ENCODE measurements around the gene RGS7BP.

The RGS7BP gene

GRCh38 chr5:64632251-64632650, 126.4 kb downstream of the RGS7BP start:
- no peak for DNase-seq (ENCODE audit: low read depth, low spot score)

- DNase-seq (ENCODE audit: low read depth, low spot score) = no peak
These were observed 129.3 kb downstream of the RGS7BP start for GRCh38 chr5:64634997-64635686.

DNA sequence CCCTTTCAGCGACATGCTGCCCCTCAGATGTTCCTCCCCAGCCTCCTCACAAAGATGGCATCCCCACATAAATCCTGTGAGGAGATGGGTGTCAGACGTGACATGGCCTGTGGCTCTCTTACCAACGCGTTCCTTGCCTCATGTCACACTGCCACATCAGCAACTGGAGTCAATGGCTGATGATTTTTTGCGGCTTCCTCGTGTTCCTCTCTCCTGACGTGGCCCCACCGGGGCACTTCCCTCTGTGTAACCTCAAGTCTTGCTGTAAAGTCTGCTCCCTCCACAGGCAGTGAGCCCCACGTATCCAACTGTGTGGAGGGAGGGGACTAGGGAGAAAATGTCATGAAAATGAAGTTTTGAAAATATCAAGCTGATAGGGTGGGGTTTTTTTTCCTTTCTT, 131.3 kb downstream of the RGS7BP start:
- DNase-seq (ENCODE audit: low read depth, low spot score) = no peak

GRCh38 chr5:64637837-64638443, 132.1 kb downstream of the RGS7BP start:
- DNase-seq (ENCODE audit: low read depth, low spot score) = no peak

- DNase-seq (ENCODE audit: low read depth, low spot score) = no peak
These were observed 139.0 kb downstream of the RGS7BP start for GRCh38 chr5:64644831-64645230.

DNA sequence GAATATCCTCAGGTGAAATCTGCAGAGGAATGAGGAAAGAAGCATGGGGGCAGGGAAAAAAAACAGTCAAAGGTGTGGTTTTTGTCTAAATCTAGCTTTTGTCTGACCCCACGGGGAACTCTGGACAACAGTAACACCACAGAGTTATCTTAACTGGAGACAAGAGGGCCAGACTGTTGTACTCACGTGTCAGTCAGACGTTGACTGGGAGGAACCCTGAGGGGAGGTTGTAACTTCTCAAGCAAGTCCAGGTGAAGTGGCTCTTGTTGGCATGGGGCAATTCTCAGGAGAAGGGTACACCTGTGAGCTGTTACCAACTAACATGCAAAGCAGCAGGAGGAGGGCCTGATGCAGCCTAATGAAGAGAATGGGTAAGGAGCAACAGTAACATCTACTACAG, 140.4 kb downstream of the RGS7BP start:
- no peak for DNase-seq (ENCODE audit: low read depth, low spot score)

DNA sequence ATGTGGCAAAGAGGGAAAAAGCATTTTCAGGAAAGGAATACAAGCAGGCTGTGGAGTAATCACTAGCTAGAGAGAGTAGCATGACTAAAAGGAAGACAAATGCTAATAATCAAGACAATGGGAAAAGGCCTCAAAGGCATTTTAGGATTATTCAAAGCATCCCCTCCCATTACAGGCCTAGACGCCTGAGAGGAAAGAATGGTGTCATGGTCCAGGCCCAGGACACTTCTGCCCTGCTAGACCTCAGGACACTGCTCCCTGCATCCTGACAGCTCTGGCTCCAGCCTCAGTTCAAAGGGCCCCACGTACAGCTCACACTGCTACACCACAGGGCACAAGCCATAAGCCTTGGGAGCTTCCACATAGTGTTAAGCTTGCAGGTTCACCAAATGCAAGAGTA, 143.7 kb downstream of the RGS7BP start:
- DNase-seq (ENCODE audit: low read depth, low spot score) = no peak

GRCh38 chr5:64653766-64654560, 148.1 kb downstream of the RGS7BP start:
- no peak for DNase-seq (ENCODE audit: low read depth, low spot score)

DNA sequence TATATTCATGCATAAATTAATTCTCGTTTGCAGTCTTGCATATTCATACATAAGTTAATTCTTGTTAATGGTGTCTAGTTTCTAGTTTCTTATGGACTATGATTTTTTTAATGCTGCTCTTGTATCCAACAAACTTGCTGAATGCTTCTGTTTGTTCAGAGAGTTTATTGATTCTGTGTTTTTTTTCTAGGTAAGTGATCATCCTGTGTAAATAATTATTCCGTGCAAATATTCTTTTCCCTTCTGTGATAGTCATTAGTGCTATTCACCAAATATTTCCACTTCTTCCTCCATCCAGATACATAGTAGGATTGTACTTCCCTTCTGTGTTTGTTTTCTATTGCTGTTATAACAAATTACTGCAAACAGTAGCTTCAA, 148.7 kb downstream of the RGS7BP start:
- no peak for DNase-seq (ENCODE audit: low read depth, low spot score)

DNA sequence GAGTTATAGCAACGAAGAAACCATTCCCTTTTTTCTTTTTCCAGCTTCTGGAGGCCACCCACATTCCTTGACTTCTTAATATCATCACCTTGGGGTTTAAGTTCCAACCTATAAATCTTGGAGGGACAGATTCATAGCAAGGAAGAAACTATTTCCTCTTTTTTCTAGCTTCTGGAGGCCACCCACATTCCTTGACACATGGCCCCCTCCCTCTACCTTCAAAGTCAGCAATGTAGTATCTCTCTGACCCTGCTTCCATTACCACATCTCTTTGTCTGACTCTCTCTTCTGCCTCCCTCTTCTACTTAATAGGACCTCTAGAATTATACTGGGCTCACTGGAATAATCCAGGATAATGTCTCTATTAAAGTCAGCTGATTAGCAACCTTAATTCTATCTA, 149.8 kb downstream of the RGS7BP start:
- no peak for DNase-seq (ENCODE audit: low read depth, low spot score)

GRCh38 chr5:64659289-64659688, 153.5 kb downstream of the RGS7BP start:
- no peak for DNase-seq (ENCODE audit: low read depth, low spot score)

Measured in iPS DF 19.7 (cell line).